GM19438 (cell line): ENCODE measurements around the gene SLAIN2.
"Not testable (repeated sequence)": the region's sequence is repeated elsewhere in the genome, so short reads cannot be mapped to it uniquely, and the experiment has no call there.

Source experiments
- ATAC-seq: cut with Tn5 transposase; IDR thresholded peaks from one replicate; pipeline ENCODE4 v1.9.1; 2021; ENCODE audit warnings: low read depth; ENCODE audit not compliant: unreplicated experiment

The SLAIN2 gene

DNA sequence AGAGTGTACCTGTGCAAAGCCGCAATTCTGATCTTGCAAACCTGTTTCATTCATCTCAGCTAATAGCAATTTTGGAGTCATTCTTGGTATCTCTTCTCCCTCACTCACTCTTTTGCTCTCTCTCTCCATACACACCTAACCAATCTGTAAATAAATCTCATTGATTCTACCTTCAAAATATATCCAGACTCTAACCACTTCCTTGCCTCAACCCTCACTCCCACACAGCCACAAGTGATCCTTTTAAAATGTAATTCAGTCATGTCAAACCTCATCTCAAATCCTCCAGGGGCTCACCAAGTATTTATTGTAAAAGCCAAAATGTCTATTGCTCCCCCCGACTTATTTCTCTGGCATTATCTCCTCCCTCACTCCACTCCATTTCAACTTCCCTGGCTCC lies 90.1 kb downstream of the SLAIN2 start:
- no peak for ATAC-seq

DNA sequence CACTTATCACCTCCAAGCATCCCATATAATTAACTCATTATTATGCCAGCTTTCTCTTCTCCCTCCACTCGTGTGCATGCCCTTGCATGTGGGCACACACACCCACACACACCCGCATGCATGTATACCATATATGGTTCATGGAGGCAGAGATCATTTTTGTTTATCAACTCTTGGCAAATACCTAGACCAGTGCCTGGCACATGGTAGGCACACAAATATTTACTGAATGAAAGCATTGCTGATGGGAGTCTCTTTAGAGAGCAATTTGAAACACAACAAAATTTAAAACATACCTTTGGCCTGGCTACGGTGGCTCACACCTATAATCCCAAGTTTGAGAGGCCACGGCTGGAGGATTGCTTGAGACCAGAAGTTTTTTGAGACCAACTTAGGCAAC lies 90.7 kb downstream of the SLAIN2 start:
- ATAC-seq, result no peak

DNA sequence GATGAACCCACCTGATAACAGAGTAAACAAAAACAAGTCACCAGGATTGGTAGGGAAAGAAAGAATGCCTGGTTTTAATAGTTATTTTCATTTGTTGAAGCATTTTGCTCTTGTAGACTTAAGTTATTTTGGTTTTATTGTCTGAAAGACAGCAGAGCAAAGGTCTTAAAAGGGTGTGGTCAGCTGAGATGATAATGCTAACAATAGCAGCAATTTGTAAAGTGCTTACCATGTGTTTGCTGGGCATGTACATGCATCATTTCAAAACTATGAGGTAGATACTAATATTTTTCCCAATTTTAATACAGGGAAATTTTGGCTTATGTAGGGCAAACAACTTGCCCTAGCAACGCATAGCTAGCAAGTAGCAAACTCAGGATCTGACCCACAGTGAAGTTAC lies 95.0 kb downstream of the SLAIN2 start:
- ATAC-seq, result no peak

DNA sequence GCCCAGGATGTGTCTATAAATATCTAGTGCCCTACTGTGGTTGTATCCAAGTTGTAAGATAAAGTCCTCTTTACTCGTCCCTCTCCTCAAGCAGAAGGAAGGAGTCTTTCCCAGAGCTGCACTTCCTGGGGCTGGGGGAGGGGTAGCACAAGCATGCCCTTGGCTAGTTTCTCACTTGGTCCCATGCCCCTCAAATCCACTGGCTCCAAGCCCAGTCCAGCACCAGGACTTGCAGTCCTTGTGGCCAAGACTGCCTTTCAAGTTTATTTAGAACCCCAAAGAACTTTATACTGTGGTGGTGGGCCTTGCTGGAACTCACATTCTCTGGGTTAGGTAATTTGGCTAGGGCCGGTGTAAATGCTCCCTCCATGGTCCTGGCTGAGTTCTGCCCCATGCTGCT lies 98.7 kb downstream of the SLAIN2 start:
- ATAC-seq, result no peak

DNA sequence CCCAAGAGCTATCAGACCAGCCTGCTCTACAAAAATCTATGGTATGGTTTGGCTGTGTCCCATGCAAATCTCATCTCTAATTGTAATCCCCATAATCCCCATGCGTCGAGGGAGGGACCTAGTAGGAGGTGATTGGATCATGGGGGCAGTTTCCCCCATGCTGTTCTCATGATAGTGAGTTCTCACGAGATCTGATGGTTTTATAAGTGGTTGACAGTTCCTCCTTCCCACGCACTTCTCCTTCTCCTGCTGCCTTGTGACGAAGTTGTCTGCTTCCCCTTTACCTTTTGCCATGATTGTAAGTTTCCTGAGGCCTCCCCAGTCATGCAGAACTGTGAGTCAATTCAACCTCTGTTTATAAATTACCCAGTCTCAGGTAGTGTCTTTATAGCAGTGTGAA lies 99.6 kb downstream of the SLAIN2 start:
- ATAC-seq, result not testable (repeated sequence)

DNA sequence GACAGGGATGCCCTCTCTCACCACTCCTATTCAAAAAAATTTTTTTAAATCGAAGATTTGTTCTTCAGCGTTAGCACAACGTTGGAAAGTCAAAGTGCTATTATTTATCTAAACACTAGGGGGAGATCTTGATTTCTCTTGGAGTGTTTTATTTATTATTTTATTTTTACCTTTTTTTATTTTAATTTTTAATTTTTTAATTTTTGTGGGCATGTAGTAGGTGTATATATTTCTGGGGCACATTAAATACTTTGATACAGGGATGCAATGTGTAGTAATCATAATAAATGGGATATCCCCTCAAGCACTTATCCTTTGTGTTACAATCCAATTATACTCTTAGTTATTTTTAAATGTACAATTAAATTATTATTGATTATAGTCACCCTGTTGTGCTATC lies 104.4 kb downstream of the SLAIN2 start:
- no peak for ATAC-seq

DNA sequence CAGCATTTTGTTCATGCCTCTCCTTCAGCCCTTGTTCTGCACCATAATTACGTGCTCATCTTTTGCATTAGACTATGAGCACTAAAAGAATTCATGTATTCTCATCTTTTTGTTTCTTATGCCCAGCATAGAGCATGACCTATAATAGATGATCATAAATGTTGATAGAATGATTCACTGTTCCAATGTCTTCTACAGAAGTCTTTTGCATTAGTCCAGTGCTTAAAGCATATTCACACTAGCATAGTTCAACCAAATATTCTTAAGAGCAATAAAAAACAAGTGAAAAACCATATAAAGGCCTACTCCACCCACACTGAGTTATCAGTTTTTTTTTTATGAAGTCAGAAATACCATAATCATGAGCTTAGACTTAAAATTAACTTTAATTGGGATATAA lies 105.3 kb downstream of the SLAIN2 start:
- ATAC-seq, result no peak

DNA sequence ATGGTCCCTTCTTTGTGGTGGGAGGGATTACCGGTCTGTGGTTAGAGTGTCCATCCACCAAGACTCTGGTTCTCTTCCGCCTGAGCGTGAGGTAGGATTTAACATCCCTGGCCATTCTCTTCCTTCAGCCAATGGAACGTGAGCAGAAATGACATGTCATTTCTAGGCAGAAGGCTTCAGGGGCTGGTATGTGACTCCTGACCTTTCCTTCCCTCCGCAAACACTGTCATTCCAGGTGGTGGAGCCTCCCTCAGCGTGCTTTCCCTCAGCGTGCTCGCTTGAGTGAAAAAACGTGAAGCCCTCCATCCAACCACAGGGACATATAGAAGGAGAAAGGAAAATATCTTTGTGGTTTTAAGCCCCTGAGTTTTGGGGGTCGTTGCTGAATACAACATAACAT lies 107.8 kb downstream of the SLAIN2 start:
- no peak for ATAC-seq

DNA sequence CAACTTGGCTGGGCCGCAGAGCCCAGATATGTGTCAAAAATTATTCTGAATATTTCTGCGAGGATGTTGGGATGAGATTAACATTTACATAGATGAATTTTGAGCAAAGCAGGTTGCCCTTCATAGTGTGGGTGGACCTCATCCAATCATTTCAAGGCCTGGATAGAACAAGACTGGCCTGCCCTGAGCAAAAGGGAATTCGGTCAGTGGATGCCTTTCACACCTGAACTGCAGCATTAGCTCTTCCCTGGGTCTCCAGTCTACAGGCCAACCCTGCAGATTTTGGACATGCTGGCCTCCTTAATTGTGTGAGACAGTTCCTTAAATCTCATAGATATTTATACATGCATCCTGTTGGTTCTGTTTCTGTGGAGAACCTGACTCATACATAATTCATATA lies 109.4 kb downstream of the SLAIN2 start:
- ATAC-seq, result no peak

DNA sequence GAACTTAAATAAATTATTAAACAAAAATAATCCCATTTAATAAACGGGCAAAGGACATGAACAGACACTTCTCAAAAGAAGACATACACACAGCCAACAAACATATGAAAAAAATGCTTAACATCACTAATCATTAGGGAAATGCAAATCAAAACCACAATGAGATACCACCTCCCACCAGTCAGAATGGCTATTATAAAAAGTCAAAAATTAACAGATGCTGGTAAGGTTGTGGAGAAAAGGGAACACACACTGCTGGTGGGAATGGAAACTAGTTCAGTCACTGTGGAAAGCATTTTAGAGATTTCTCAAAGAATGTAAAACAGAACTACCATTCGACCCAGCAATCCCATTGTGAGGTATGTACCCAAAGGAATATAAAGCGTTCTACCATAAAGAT lies 110.3 kb downstream of the SLAIN2 start:
- not testable (repeated sequence) for ATAC-seq

DNA sequence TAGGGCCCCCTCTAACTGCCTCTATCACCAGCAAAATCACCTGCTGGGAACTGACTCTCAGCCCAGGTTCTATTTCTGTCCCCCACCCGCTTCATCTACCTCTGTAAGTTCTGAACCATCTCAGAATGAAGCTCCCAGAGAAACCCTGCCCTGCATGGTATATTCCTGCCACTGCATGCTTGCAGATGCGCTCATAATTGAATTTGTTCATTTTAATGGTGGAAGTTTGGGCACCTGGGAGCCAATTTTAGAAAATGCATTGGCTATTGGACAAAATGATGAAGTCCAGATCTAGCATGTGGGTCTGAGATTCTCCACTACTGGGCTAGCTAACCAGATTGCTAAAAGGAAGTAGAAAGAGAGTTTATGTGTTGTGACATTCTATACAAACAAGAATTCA lies 113.3 kb downstream of the SLAIN2 start:
- no peak for ATAC-seq

DNA sequence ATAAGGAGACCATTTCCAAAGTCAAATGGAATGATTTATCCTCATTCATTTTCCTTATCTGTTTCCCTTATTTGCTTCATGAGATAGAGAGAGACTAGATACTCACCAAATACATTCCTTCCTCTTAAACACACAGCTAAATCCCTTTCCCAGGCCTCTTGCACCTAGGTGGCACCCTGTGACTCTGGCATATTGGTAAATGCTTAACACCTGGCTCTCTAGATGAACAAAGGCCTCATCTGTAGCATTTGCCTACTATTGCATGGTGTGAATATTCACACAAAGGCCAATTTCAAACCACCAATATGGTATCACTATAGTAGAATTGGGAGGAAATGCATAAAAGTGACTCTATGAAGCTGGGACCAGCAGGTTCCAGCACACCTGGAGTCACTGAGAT lies 119.7 kb downstream of the SLAIN2 start:
- no peak for ATAC-seq

DNA sequence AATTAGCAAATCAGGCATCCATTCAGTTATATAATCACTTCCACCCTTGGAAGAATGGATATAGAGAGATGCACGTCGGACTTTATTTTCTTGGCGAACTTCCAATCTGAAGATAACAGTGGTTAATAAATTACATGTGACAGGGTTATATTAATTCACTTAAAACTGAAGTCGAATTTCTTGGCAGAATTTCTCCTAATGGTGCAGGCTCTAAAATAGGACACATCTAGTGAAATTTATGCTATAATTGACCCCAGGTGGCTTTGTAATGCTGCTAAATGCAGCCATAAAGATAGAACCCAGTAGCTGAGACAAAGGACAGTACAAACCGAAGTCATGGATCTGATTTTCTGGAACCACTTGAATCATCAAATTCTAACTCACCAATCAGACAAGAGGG lies 121.0 kb downstream of the SLAIN2 start:
- no peak for ATAC-seq

DNA sequence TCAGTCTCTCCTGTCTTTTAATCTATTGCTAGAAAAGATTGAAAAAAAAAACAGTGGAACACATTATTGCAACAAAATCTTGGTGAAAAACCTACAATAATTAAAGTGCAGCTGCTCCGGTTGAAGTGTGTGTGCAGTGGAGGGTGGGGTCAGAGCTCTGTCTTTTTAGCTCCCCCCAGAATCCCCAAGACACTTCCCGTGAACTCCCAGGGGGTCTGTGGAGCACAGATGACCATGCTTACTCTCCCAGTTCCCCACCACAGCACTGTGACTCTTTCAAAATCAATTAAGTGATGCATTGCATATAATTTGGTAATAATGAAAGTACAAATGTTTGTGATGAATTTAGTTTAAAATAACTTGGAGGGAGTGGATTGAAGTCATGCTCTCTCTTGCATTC lies 126.1 kb downstream of the SLAIN2 start:
- no peak for ATAC-seq

DNA sequence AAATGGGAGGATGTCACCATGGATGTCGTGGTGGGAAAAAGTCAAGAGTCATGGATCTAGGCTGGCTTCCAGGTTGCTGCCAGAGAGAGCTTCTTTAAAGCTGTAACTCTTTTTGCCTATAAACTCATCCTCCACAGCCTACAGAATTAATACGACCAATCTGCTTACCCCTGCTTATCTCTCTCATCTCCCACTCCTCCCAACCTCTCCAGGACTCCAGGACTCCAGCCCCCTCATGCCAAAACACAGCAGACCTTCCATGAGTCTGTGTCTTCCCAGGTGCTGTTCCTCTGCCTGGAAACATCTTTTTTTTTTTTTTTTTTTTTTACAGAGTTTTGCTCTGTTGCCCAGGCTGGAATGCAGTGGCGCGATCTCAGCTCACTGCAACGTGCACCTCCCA lies 126.6 kb downstream of the SLAIN2 start:
- ATAC-seq, result no peak

DNA sequence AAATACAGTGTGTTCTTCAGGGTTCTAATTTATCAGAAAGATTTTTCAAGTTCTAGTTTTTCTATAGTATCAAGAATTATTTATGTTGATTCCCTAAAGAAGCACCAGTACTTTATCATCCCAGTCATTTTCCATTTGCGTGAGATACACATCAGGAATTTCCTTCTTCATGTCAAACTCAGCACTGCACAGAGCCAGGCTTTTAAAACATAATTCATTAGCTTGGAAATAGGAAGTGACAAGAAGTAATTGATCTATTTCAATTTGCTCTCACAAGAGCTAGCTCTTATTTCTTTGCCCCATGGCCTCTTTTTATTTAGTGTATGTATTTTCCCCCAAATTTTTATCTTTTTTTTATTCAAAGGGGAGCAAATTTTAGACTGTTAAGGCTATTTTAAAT lies 128.8 kb downstream of the SLAIN2 start:
- ATAC-seq, result no peak

DNA sequence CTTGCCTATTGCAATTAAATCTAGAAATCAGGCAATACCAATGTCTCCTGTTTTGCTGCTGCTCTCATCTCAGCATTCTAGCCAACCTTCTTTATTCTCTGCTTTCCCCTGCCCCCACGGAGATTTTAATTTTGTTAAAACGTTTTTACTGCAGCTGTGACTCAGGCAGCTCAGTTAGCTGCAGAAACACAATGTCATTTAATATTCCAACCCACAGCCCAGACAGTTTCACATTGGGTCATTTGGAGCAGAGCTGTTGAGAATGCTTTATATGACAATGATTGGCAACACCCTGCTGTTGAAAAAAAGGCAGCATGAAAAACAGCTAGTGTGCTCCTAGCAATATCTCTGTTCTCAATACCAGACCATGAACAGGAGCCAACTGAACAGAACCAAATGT lies 129.2 kb downstream of the SLAIN2 start:
- ATAC-seq, result no peak

DNA sequence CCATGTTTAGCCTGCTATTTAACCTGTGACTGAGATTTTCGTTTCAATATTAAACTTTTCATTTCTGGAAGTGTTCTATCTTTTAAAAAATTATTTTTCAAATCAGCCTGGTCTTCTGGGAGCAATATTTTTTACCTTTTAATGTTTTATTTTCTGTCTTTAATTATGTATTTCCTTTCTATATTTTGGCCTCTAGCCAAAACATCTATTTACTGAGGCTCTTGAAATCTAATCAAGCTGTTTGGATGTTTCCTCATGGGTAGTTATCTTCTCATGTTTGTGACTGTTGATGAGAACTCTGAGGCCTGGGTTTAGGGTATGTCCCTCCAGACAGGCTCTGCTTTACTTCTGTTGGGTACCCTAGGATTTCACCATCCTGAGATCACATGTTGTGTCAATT lies 131.5 kb downstream of the SLAIN2 start:
- no peak for ATAC-seq

DNA sequence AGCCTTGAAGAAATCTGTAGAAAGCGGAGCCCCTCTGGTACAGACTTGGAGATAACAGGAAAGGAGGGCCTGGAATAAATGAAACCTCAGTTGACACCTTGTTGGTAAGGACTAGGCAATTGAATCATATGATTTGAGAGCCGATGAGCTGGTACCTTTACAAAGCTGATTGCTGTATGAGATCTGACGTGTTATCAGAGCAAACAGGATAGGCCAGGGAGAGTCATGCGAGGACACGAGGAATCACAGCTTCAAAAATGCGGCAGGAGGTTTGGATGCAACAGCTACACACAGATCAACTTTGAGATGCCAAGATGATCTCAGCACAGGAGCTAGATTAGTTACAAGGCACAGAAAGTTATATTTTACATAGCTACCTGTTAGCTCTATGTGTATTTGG lies 134.4 kb downstream of the SLAIN2 start:
- no peak for ATAC-seq
